Mucosa of rectum (tissue), 2 donors: ENCODE measurements around the gene ISCA1.

ENCODE experiments used
- H3K27ac ChIP-seq, 2 donors: one replicate each; pipeline ENCODE4 v1.7.0; 2013; ENCODE audit warnings: inconsistent platforms in 2 of 2, low read depth in 2 of 2, low read length in 2 of 2
- H3K27me3 ChIP-seq, 2 donors: one replicate each; pipeline ENCODE4 v1.7.0; 2013; ENCODE audit warnings: low read length in 2 of 2; ENCODE audit not compliant: control insufficient read depth in 2 of 2, insufficient read depth in 2 of 2
- H3K36me3 ChIP-seq, 2 donors: one replicate each; pipeline ENCODE4 v1.7.0; 2013; ENCODE audit warnings: low read length in 2 of 2; ENCODE audit not compliant: control insufficient read depth in 2 of 2, insufficient read depth in 2 of 2
- H3K4me1 ChIP-seq, 2 donors: one replicate each; pipeline ENCODE4 v1.7.0; 2013; ENCODE audit warnings: low read length in 2 of 2, mild to moderate bottlenecking in 1 of 2; ENCODE audit not compliant: control insufficient read depth in 2 of 2, insufficient read depth in 2 of 2
- H3K4me3 ChIP-seq, 2 donors: one replicate each; pipeline ENCODE4 v1.7.0; 2013; ENCODE audit warnings: low read length in 2 of 2
- H3K9ac ChIP-seq, 2 donors: one replicate each; pipeline ENCODE4 v1.7.0; 2013; ENCODE audit warnings: low read length in 2 of 2, low read depth in 1 of 2, mild to moderate bottlenecking in 1 of 2
- H3K9me3 ChIP-seq, 2 donors: one replicate each; pipeline ENCODE4 v1.7.0; 2013; ENCODE audit warnings: low read length in 2 of 2; ENCODE audit not compliant: control insufficient read depth in 2 of 2
- donor health status: healthy.
- donor health status: Normal muscosa, but diverticular disease.

Gene ISCA1

GRCh38 chr9:86272221-86272620 is 10.1 kb downstream of the ISCA1 start:
- H3K4me3 ChIP-seq: no peak overlapping the region
- H3K4me1 ChIP-seq: peaks cover 0 to 2% of the 10 kb centered on the region in 2 donors
- no peaks in the 10 kb centered on the region for H3K9me3 ChIP-seq
- no peak overlapping the region for H3K27ac ChIP-seq
- no peak overlapping the region for H3K9ac ChIP-seq
- H3K36me3 ChIP-seq: peaks cover 17 to 20% of the 10 kb centered on the region in 2 donors
- no peaks in the 10 kb centered on the region for H3K27me3 ChIP-seq

- no peak overlapping the region for H3K27ac ChIP-seq
- H3K4me3 ChIP-seq: no peak overlapping the region
- H3K4me1 ChIP-seq: no peaks in the 10 kb centered on the region
- no peaks in the 10 kb centered on the region for H3K27me3 ChIP-seq
- H3K9ac ChIP-seq: no peak overlapping the region
- no peaks in the 10 kb centered on the region for H3K9me3 ChIP-seq
- peaks cover 10 to 15% of the 10 kb centered on the region in 2 donors for H3K36me3 ChIP-seq
Observed at GRCh38 chr9:86263876-86264275, 18.5 kb downstream of the ISCA1 start.

- H3K9ac ChIP-seq: no peak overlapping the region
- H3K4me3 ChIP-seq: no peak overlapping the region
- H3K36me3 ChIP-seq: peaks cover 10 to 15% of the 10 kb centered on the region in 2 donors
- no peaks in the 10 kb centered on the region for H3K9me3 ChIP-seq
- no peak overlapping the region for H3K27ac ChIP-seq
- no peaks in the 10 kb centered on the region for H3K27me3 ChIP-seq
- H3K4me1 ChIP-seq: no peaks in the 10 kb centered on the region
Observed at GRCh38 chr9:86262492-86262891, 19.8 kb downstream of the ISCA1 start.

GRCh38 chr9:86259557-86259956 is 22.8 kb downstream of the ISCA1 start, which contains the start of gene C9orf153:
Gene C9orf153 (minus strand): TSS chr9:86259657. CDS start chr9:86229603, 30,054 bp downstream.
- H3K4me1 ChIP-seq: no peaks in the 10 kb centered on the region
- H3K36me3 ChIP-seq: peaks cover 10 to 12% of the 10 kb centered on the region in 2 donors
- H3K9ac ChIP-seq: no peak within 1 kb of the TSS
- H3K9me3 ChIP-seq: no peaks in the 10 kb centered on the region
- no peak within 1 kb of the TSS for H3K27ac ChIP-seq
- no peak within 1 kb of the TSS for H3K4me3 ChIP-seq
- H3K27me3 ChIP-seq: no peaks in the 10 kb centered on the region

- no peaks in the 10 kb centered on the region for H3K36me3 ChIP-seq
- no peaks in the 10 kb centered on the region for H3K4me1 ChIP-seq
- no peak overlapping the region for H3K27ac ChIP-seq
- no peak overlapping the region for H3K4me3 ChIP-seq
- H3K27me3 ChIP-seq: no peaks in the 10 kb centered on the region
- H3K9me3 ChIP-seq: peaks cover 0 to 2% of the 10 kb centered on the region in 2 donors
- no peak overlapping the region for H3K9ac ChIP-seq
Observed at GRCh38 chr9:86257391-86257790, 24.9 kb downstream of the ISCA1 start.

- Histone ChIP-seq H3K4me1 (no peaks in the 10 kb centered on the region), H3K9me3 (peaks cover 0 to 2% of the 10 kb centered on the region in 2 donors)
Observed at GRCh38 chr9:86256653-86257052, 25.7 kb downstream of the ISCA1 start.

GRCh38 chr9:86253577-86253976 is 28.8 kb downstream of the ISCA1 start:
- H3K27me3 ChIP-seq: no peaks in the 10 kb centered on the region
- H3K9ac ChIP-seq: no peak overlapping the region
- H3K36me3 ChIP-seq: no peaks in the 10 kb centered on the region
- no peaks in the 10 kb centered on the region for H3K4me1 ChIP-seq
- no peak overlapping the region for H3K4me3 ChIP-seq
- H3K9me3 ChIP-seq: peaks cover 0 to 2% of the 10 kb centered on the region in 2 donors
- H3K27ac ChIP-seq: no peak overlapping the region

More at GRCh38 chr9:86256653-86257052, 25.7 kb downstream of the ISCA1 start:
- Histone ChIP-seq H3K4me3 (no peak overlapping the region), H3K36me3 (no peaks in the 10 kb centered on the region), H3K27me3 (no peaks in the 10 kb centered on the region), H3K27ac (no peak overlapping the region), H3K9ac (no peak overlapping the region)

GRCh38 chr9:86252870-86253269 is 29.5 kb downstream of the ISCA1 start:
- no peaks in the 10 kb centered on the region for H3K36me3 ChIP-seq
- no peak overlapping the region for H3K4me3 ChIP-seq
- H3K4me1 ChIP-seq: no peaks in the 10 kb centered on the region
- no peaks in the 10 kb centered on the region for H3K27me3 ChIP-seq
- H3K27ac ChIP-seq: no peak overlapping the region
- H3K9ac ChIP-seq: no peak overlapping the region
- peaks cover 0 to 2% of the 10 kb centered on the region in 2 donors for H3K9me3 ChIP-seq

GRCh38 chr9:86250123-86250522 is 32.2 kb downstream of the ISCA1 start:
- peaks cover 0 to 2% of the 10 kb centered on the region in 2 donors for H3K9me3 ChIP-seq
- H3K27me3 ChIP-seq: no peaks in the 10 kb centered on the region
- no peak overlapping the region for H3K9ac ChIP-seq
- no peak overlapping the region for H3K4me3 ChIP-seq
- H3K27ac ChIP-seq: no peak overlapping the region
- no peaks in the 10 kb centered on the region for H3K4me1 ChIP-seq
- H3K36me3 ChIP-seq: no peaks in the 10 kb centered on the region

- peaks cover 0 to 2% of the 10 kb centered on the region in 2 donors for H3K9me3 ChIP-seq
- no peaks in the 10 kb centered on the region for H3K36me3 ChIP-seq
- no peak overlapping the region for H3K9ac ChIP-seq
- no peaks in the 10 kb centered on the region for H3K27me3 ChIP-seq
- H3K27ac ChIP-seq: no peak overlapping the region
- no peak overlapping the region for H3K4me3 ChIP-seq
- H3K4me1 ChIP-seq: no peaks in the 10 kb centered on the region
Observed at GRCh38 chr9:86248746-86249145, 33.6 kb downstream of the ISCA1 start.

- no peak overlapping the region for H3K9ac ChIP-seq
- no peaks in the 10 kb centered on the region for H3K27me3 ChIP-seq
- no peaks in the 10 kb centered on the region for H3K4me1 ChIP-seq
- no peak overlapping the region for H3K4me3 ChIP-seq
- no peak overlapping the region for H3K27ac ChIP-seq
- no peaks in the 10 kb centered on the region for H3K9me3 ChIP-seq
- no peaks in the 10 kb centered on the region for H3K36me3 ChIP-seq
Observed at GRCh38 chr9:86246752-86247161, 35.6 kb downstream of the ISCA1 start.
